ENCODE measurements around the gene SERPINA5. TPM values are rescaled to one million over a fixed set of nuclear protein-coding genes. Genes with fewer than 3 reads are reported as not detected.

SERPINA5 gene
- total RNA-seq, 1 experiment from 2014 or later, result 1.5 TPM

GRCh38 chr14:94573475-94574277 lies 7.5 kb upstream of the SERPINA5 start:
- Mint-ChIP-seq H3K9me3 (peaks cover 2% of the 10 kb centered on the region; the same call in 1 of the 2 replicates), H3K4me1 (no peaks in the 10 kb centered on the region), H3K27me3 (ENCODE audit: low read depth) (no peaks in the 10 kb centered on the region; the same call in 1 of the 2 replicates), H3K27ac (no peak overlapping the region), H3K36me3 (no peaks in the 10 kb centered on the region), H3K4me3 (no peak overlapping the region)
- no peak for TF ChIP-seq ARID4B (CRISPR knock-in tag; IDR thresholded peaks at IDR 0.05; ENCODE audit: borderline replicate concordance)
- no peak for TF ChIP-seq TEAD1 (CRISPR knock-in tag; IDR thresholded peaks at IDR 0.05)
- TF ChIP-seq ZNF263 (CRISPR knock-in tag; IDR thresholded peaks at IDR 0.05; ENCODE audit: low read depth), result no peak
- TF ChIP-seq ZNF317 (CRISPR knock-in tag; IDR thresholded peaks at IDR 0.05; ENCODE audit: borderline replicate concordance, low read depth), result no peak
- no peak for TF ChIP-seq GRHL2 (CRISPR knock-in tag; IDR thresholded peaks at IDR 0.05; ENCODE audit: insufficient replicate concordance, severe bottlenecking)
- TF ChIP-seq GABPB1 (CRISPR knock-in tag; IDR thresholded peaks at IDR 0.05), result no peak
- TF ChIP-seq FOXJ3 (CRISPR knock-in tag; IDR thresholded peaks at IDR 0.05; ENCODE audit: borderline replicate concordance), result no peak
- TF ChIP-seq, protein P1, sequence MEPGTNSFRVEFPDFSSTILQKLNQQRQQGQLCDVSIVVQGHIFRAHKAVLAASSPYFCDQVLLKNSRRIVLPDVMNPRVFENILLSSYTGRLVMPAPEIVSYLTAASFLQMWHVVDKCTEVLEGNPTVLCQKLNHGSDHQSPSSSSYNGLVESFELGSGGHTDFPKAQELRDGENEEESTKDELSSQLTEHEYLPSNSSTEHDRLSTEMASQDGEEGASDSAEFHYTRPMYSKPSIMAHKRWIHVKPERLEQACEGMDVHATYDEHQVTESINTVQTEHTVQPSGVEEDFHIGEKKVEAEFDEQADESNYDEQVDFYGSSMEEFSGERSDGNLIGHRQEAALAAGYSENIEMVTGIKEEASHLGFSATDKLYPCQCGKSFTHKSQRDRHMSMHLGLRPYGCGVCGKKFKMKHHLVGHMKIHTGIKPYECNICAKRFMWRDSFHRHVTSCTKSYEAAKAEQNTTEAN (CRISPR knock-in tag; IDR thresholded peaks at IDR 0.05), result no peak
- TF ChIP-seq, protein P2, sequence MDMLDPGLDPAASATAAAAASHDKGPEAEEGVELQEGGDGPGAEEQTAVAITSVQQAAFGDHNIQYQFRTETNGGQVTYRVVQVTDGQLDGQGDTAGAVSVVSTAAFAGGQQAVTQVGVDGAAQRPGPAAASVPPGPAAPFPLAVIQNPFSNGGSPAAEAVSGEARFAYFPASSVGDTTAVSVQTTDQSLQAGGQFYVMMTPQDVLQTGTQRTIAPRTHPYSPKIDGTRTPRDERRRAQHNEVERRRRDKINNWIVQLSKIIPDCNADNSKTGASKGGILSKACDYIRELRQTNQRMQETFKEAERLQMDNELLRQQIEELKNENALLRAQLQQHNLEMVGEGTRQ (CRISPR knock-in tag; IDR thresholded peaks at IDR 0.05), result no peak
- TF ChIP-seq TEAD4 (CRISPR knock-in tag; IDR thresholded peaks at IDR 0.05), result no peak
- TF ChIP-seq MLX (CRISPR knock-in tag; IDR thresholded peaks at IDR 0.05), result no peak
- no peak for TF ChIP-seq E2F1 (CRISPR knock-in tag; IDR thresholded peaks at IDR 0.05)
- no peak for TF ChIP-seq FOXP1 (CRISPR knock-in tag; IDR thresholded peaks at IDR 0.05; ENCODE audit: borderline replicate concordance)
- TF ChIP-seq GTF2I (CRISPR knock-in tag; conservative IDR thresholded peaks at IDR 0.05), result no peak
- no peak for TF ChIP-seq NR3C1 (CRISPR knock-in tag; conservative IDR thresholded peaks at IDR 0.05; ENCODE audit: low read depth)
- no peak for TF ChIP-seq OVOL2 (CRISPR knock-in tag; IDR thresholded peaks at IDR 0.05; ENCODE audit: borderline replicate concordance)
- TF ChIP-seq SMAD4 (CRISPR knock-in tag; IDR thresholded peaks at IDR 0.05), result no peak
- DNase-seq (ENCODE audit: low spot score) (no peak), ATAC-seq (no peak)
- POLR2A ChIA-PET, result no interaction called here
- CTCF ChIA-PET, result no interaction called here

All from WTC11 (cell line).